Measurements from ENCODE around the gene TIGD3. TPM values are rescaled to one million over a fixed set of nuclear protein-coding genes. Genes with fewer than 3 reads are reported as not detected.
A peak's percentile ranks its signal among the peaks of the same experiment; 100 is the strongest.

The TIGD3 gene
- total and polyA plus RNA-seq, 2 of the 13 experiments (the other 11 are each of a cell fraction or from before 2014, with no cell fraction given), result 0.49 to 4.9 TPM

- TF ChIP-seq HNF1A (IDR thresholded peaks at IDR 0.05; ENCODE audit: low read depth) (peak; percentile 42; the same call in 1 of the 2 replicates), HNF1A (CRISPR knock-in tag; IDR thresholded peaks at IDR 0.05; ENCODE audit: borderline replicate concordance) (0 out of 2 replicates have a peak, but pooled peaks have one; percentile 62), RAD21 (CRISPR knock-in tag; IDR thresholded peaks at IDR 0.05) (no peak; the same call in 1 of the 2 replicates), FOSL2 (CRISPR knock-in tag; IDR thresholded peaks at IDR 0.05) (peak; percentile 93), NCOA5 (CRISPR knock-in tag; IDR thresholded peaks at IDR 0.05) (no peak), MED1 (CRISPR knock-in tag; IDR thresholded peaks at IDR 0.05) (peak; percentile 66; the same call in 1 of the 2 replicates), HMG20B (CRISPR knock-in tag; conservative IDR thresholded peaks at IDR 0.05) (no peak; the same call in 1 of the 2 replicates), ZNF550 (CRISPR knock-in tag; IDR thresholded peaks at IDR 0.05; ENCODE audit: borderline replicate concordance) (no peak), TFDP1 (CRISPR knock-in tag; IDR thresholded peaks at IDR 0.05; ENCODE audit: borderline replicate concordance) (peak; percentile 51; the same call in 1 of the 2 replicates), NRL (CRISPR knock-in tag; IDR thresholded peaks at IDR 0.05; ENCODE audit: borderline replicate concordance) (no peak), CENPBD1 (CRISPR knock-in tag; IDR thresholded peaks at IDR 0.05; ENCODE audit: borderline replicate concordance, low read depth) (no peak), PAX8 (CRISPR knock-in tag; IDR thresholded peaks at IDR 0.05; ENCODE audit: borderline replicate concordance) (no peak), ISL2 (CRISPR knock-in tag; IDR thresholded peaks at IDR 0.05) (peak; percentile 73; the same call in 1 of the 2 replicates), ZNF121 (CRISPR knock-in tag; IDR thresholded peaks at IDR 0.05) (no peak; the same call in 1 of the 2 replicates), KLF12 (CRISPR knock-in tag; IDR thresholded peaks at IDR 0.05; ENCODE audit: borderline replicate concordance) (peak; percentile 71; the same call in 1 of the 2 replicates), THAP8 (CRISPR knock-in tag; IDR thresholded peaks at IDR 0.05; ENCODE audit: borderline replicate concordance) (no peak), NCOA2 (CRISPR knock-in tag; IDR thresholded peaks at IDR 0.05) (peak; percentile 87), ZNF713 (CRISPR knock-in tag; IDR thresholded peaks at IDR 0.05) (no peak), NFRKB (IDR thresholded peaks at IDR 0.05) (no peak), ZNF414 (CRISPR knock-in tag; IDR thresholded peaks at IDR 0.05) (no peak), ZNF430 (CRISPR knock-in tag; IDR thresholded peaks at IDR 0.05) (peak; percentile 68; the same call in 1 of the 2 replicates), AGO2 (optimal IDR thresholded peaks at IDR 0.05; ENCODE audit: low read depth, low read length) (no peak)
These were observed 48.9 kb upstream of the TIGD3 start (continued) for GRCh38 chr11:65305501-65306268.
